HepG2 (cell line): ENCODE data around the gene EGFL8. TPM values are rescaled to one million over a fixed set of nuclear protein-coding genes. Genes with fewer than 3 reads are reported as not detected.

ENCODE experiments used
- ATAC-seq: fragments of 200-7000 bp; cut with Tn5 transposase; 3 replicates; pipeline ENCODE4 v1.9.1; 2020; ENCODE audit warnings: mild to moderate bottlenecking, moderate library complexity
- BruUV-seq: library from RNA; stranded (reverse); fragments of 400-500 nt; replicated peaks from 2 replicates; lab custom pipeline; 2021; lab: Mats Ljungman, UMichigan
- CTCF ChIA-PET: fragments of 300-600 bp; formaldehyde crosslinking; extraction: SDS; loops from one replicate; lab custom pipeline; 2021; ENCODE audit warnings: low total read pairs, inconsistent platforms, low intra/inter-chr PET ratio; lab: Yijun Ruan, JAX
- POLR2A ChIA-PET: fragments of 350-600 bp; sonication (Branson Sonifier 250); formaldehyde crosslinking; loops from one replicate; lab custom pipeline; 2020; ENCODE audit warnings: antibody characterized with exemption, inconsistent platforms; lab: Yijun Ruan, JAX
- DNase-seq: peaks from one replicate; pipeline ENCODE4 v3.0.0-alpha.2; 2015; ENCODE audit warnings: low spot score
- FAIRE-seq: peaks from 3 replicates; lab custom pipeline; 2011; peaks lifted over from hg19 to GRCh38; lab: Jason Lieb, UNC
- H2AFZ ChIP-seq: one replicate; pipeline ENCODE4 v1.6.1; 2011; ENCODE audit warnings: low read length, inconsistent platforms
- H3K27ac ChIP-seq: fragments of 300-600 bp; 3 replicates; pipeline ENCODE4 v1.8.0; 2011; ENCODE audit warnings: mixed run types, mild to moderate bottlenecking, mixed read lengths, low read length, inconsistent platforms; ENCODE audit not compliant: insufficient read depth; ENCODE audit errors: extremely low read length
- H3K27me3 ChIP-seq, 2 experiments: fragments of 200-600 bp in 1 of 2; 2 replicates in 1 of 2; 3 replicates in 1 of 2; pipeline versions ENCODE4 v1.6.0 to v1.8.0; 2011; ENCODE audit warnings: low read length in 2 of 2, mild to moderate bottlenecking in 2 of 2, moderate library complexity in 2 of 2, inconsistent platforms in 1 of 2; ENCODE audit not compliant: insufficient read depth in 2 of 2, control insufficient read depth in 1 of 2
- H3K36me3 ChIP-seq, 2 experiments: fragments of 200-600 bp in 1 of 2; replicated peaks in 1 of 2; 2 replicates in 1 of 2; 3 replicates in 1 of 2; pipeline versions ENCODE4 v1.5.1 to v1.8.0; 2011; ENCODE audit warnings: low read length in 2 of 2, inconsistent platforms in 1 of 2; ENCODE audit not compliant: insufficient read depth in 2 of 2, control insufficient read depth in 1 of 2
- H3K4me1 ChIP-seq: 2 replicates; pipeline ENCODE4 v1.5.1; 2012; ENCODE audit warnings: low read length, inconsistent platforms; ENCODE audit not compliant: insufficient read depth
- H3K4me2 ChIP-seq: 2 replicates; pipeline ENCODE4 v1.6.0; 2011; ENCODE audit warnings: low read depth, low read length, inconsistent platforms
- H3K4me3 ChIP-seq, 3 experiments: fragments of 200-600 bp in 1 of 3; sonication (generic), shearing (Covaris generic) in 1 of 3; replicated peaks in 1 of 3; 2 replicates each; pipeline ENCODE4 v1.5.1; 2011 to 2016; ENCODE audit warnings: low read length in 3 of 3, inconsistent platforms in 2 of 3, low read depth in 2 of 3, mild to moderate bottlenecking in 2 of 3, control low read depth in 1 of 3, mixed read lengths in 1 of 3; ENCODE audit not compliant: insufficient read depth in 1 of 3
- H3K79me2 ChIP-seq: one replicate; pipeline ENCODE4 v1.6.1; 2011; ENCODE audit warnings: low read length, inconsistent platforms; ENCODE audit not compliant: insufficient read depth
- H3K9ac ChIP-seq: 2 replicates; pipeline ENCODE4 v1.6.0; 2011; ENCODE audit warnings: mild to moderate bottlenecking, low read depth, low read length, inconsistent platforms; ENCODE audit not compliant: insufficient read depth
- H3K9me3 ChIP-seq: 2 replicates; pipeline ENCODE4 v1.5.1; 2012; ENCODE audit warnings: mild to moderate bottlenecking, low read length
- H4K20me1 ChIP-seq: 2 replicates; pipeline ENCODE4 v1.6.0; 2011; ENCODE audit warnings: inconsistent platforms, mild to moderate bottlenecking, low read length, moderate library complexity; ENCODE audit not compliant: insufficient read depth
- DR1 ChIP-seq: sonication (generic); formaldehyde crosslinking; IDR thresholded peaks from 2 replicates; pipeline ENCODE4 v1.8.0; 2021; ENCODE audit warnings: mild to moderate bottlenecking, missing genetic modification reagents, inconsistent platforms
- GATA4 ChIP-seq: sonication (generic); IDR thresholded peaks from 2 replicates; pipeline ENCODE4 v1.6.1; 2016; ENCODE audit warnings: antibody characterized with exemption, low read depth, borderline replicate concordance
- MXI1 ChIP-seq: IDR thresholded peaks from 3 replicates; pipeline ENCODE4 v1.6.1; 2012; ENCODE audit warnings: low read depth, low read length, inconsistent platforms, borderline replicate concordance
- POGK ChIP-seq: sonication (generic); formaldehyde crosslinking; conservative IDR thresholded peaks from 2 replicates; pipeline ENCODE4 v1.8.0; 2022; ENCODE audit warnings: mild to moderate bottlenecking, moderate library complexity, missing genetic modification reagents
- POLR2A ChIP-seq, 2 experiments: IDR thresholded peaks; 2 replicates each; pipeline ENCODE4 v1.6.1; 2011; ENCODE audit warnings: low read depth in 2 of 2, low read length in 2 of 2, mild to moderate bottlenecking in 1 of 2, moderate library complexity in 1 of 2; ENCODE audit not compliant: insufficient read depth in 1 of 2
- RBAK ChIP-seq: sonication (generic); formaldehyde crosslinking; IDR thresholded peaks from 2 replicates; pipeline ENCODE4 v1.5.1; 2020; ENCODE audit warnings: mild to moderate bottlenecking, missing genetic modification reagents
- REXO4 ChIP-seq: sonication (generic); formaldehyde crosslinking; IDR thresholded peaks from 2 replicates; pipeline ENCODE4 v1.8.0; 2022; ENCODE audit warnings: missing genetic modification reagents, mild to moderate bottlenecking, borderline replicate concordance
- STAG1 ChIP-seq: sonication (generic); formaldehyde crosslinking; IDR thresholded peaks from 2 replicates; pipeline ENCODE4 v1.4.0; 2020; ENCODE audit warnings: missing genetic modification reagents
- THAP9 ChIP-seq: sonication (generic); formaldehyde crosslinking; IDR thresholded peaks from 2 replicates; pipeline ENCODE4; 2020; ENCODE audit warnings: missing genetic modification reagents, mild to moderate bottlenecking, borderline replicate concordance
- ZNF33B ChIP-seq: sonication (generic); formaldehyde crosslinking; IDR thresholded peaks from 2 replicates; pipeline ENCODE4 v1.5.1; 2020; ENCODE audit warnings: mild to moderate bottlenecking, missing genetic modification reagents
- ZNF432 ChIP-seq: sonication (generic); formaldehyde crosslinking; IDR thresholded peaks from 2 replicates; pipeline ENCODE4 v1.5.0; 2020; ENCODE audit warnings: missing genetic modification reagents, mild to moderate bottlenecking, borderline replicate concordance
- ZNF549 ChIP-seq: sonication (generic); formaldehyde crosslinking; IDR thresholded peaks from 2 replicates; pipeline ENCODE4 v1.5.0; 2020; ENCODE audit warnings: missing genetic modification reagents
- ZNF704 ChIP-seq: sonication (generic); formaldehyde crosslinking; IDR thresholded peaks from 2 replicates; pipeline ENCODE4 v1.8.1; 2023; ENCODE audit warnings: mild to moderate bottlenecking, inconsistent platforms, moderate library complexity, missing genetic modification reagents, borderline replicate concordance
- ZNF777 ChIP-seq: sonication (generic); formaldehyde crosslinking; IDR thresholded peaks from 2 replicates; pipeline ENCODE4 v1.4.0; 2020; ENCODE audit warnings: missing genetic modification reagents
- ZNF850 ChIP-seq: sonication (generic); formaldehyde crosslinking; conservative IDR thresholded peaks from 2 replicates; pipeline ENCODE4 v1.9.0; 2021; ENCODE audit warnings: mild to moderate bottlenecking, missing genetic modification reagents
- ZXDC ChIP-seq: sonication (generic); formaldehyde crosslinking; IDR thresholded peaks from 2 replicates; pipeline ENCODE4 v1.5.0; 2020; ENCODE audit warnings: mild to moderate bottlenecking, missing genetic modification reagents
- WGBS: methylation state at CpG from one replicate; pipeline ENCODE4 v1.1.6; 2017; ENCODE audit warnings: low lambda C conversion rate; 5-methylcytosine and 5-hydroxymethylcytosine counted together
- in situ Hi-C: cut with HindIII; loops from 2 replicates; pipeline ENCODE4 v1.10.0; 2017; ENCODE audit warnings: low pct_unique_long_range_greater_than_20kb; ENCODE audit not compliant: extremely low pct_ligation_motif_present
- intact Hi-C: fragments of 100-400 bp; cut with micrococcal nuclease; formaldehyde crosslinking; loops from one replicate; pipeline ENCODE4 v1.10.0; 2022; ENCODE audit not compliant: unreplicated experiment
- polyA plus RNA-seq, 8 experiments: library from polyadenylated mRNA; depleted of rRNA in 3 of 8; stranded (reverse) in 7 of 8; unstranded in 1 of 8; fragments of >200 nt; fragmentation: Illumina TruSeq in 4 of 8; extraction: Trizol in 4 of 8; gene quantifications; 2 replicates each; pipeline versions ENCODE4 v1.2.1 to v1.2.3, GENCODE V29; 2011 to 2016; ENCODE audit warnings: low read depth in 4 of 8, missing spikeins in 1 of 8, mixed read lengths in 1 of 8; ENCODE audit not compliant: insufficient read depth in 1 of 8
- total RNA-seq, 5 experiments: library from RNA; depleted of rRNA; stranded (reverse); fragments of >200 nt; fragmentation: Illumina TruSeq; extraction: Trizol; gene quantifications; 2 replicates each; pipeline ENCODE4 v1.2.3, GENCODE V29; 2016; ENCODE audit warnings: low read depth in 1 of 5

The EGFL8 gene
- total and polyA plus RNA-seq, 2 of the 13 experiments (the other 11 are each of a cell fraction or from before 2014, with no cell fraction given), result 10.0 to 11.5 TPM

GRCh38 chr6:32181915-32182529, 17.6 kb downstream of the EGFL8 start:
- in situ Hi-C loops, result no loop called here
- no peak for FAIRE-seq
- 0 out of 2 replicates have a peak, but pooled peaks have one; percentile 6 for TF ChIP-seq STAG1 (CRISPR knock-in tag)
- TF ChIP-seq POGK (CRISPR knock-in tag), result no peak
- TF ChIP-seq DR1, result no peak
- TF ChIP-seq ZXDC (CRISPR knock-in tag), result no peak
- peak in 1 of 2 experiments; percentile 36; a peak in 2 of 4 replicates for TF ChIP-seq POLR2A (IDR thresholded peaks at IDR 0.05; ENCODE audit: insufficient read depth in 1 of 2, low read depth in 2 of 2, low read length in 2 of 2)
- TF ChIP-seq ZNF704 (CRISPR knock-in tag), result no peak
- TF ChIP-seq GATA4, result no peak
- no peak for TF ChIP-seq ZNF777
- TF ChIP-seq REXO4 (CRISPR knock-in tag), result no peak
- no peak for TF ChIP-seq ZNF33B
- no peak for TF ChIP-seq RBAK
- no peak for TF ChIP-seq ZNF549 (CRISPR knock-in tag)
- TF ChIP-seq ZNF432 (CRISPR knock-in tag), result no peak
- TF ChIP-seq ZNF850, result no peak
- no peak for TF ChIP-seq THAP9
- TF ChIP-seq MXI1, result no peak

More at GRCh38 chr6:32181915-32182529, 17.6 kb downstream of the EGFL8 start:
- POLR2A ChIA-PET, result interaction anchor here (0.8 to 2.4 kb wide), 5 partner anchors 9 to 64 kb away, joined by 4 to 18 read pairs (median 4); partner anchors contain the start of genes ATF6B, GPSM3 and PBX2
- H3K4me1 ChIP-seq, result peaks cover 20% of the 10 kb centered on the region
- peaks cover 20% of the 10 kb centered on the region for H3K79me2 ChIP-seq
- H2AFZ ChIP-seq, result no peak overlapping the region
- CTCF ChIA-PET, result no interaction called here
- H3K9ac ChIP-seq, result no peak overlapping the region
- no peaks in the 10 kb centered on the region for H4K20me1 ChIP-seq
- peaks cover 22 to 41% of the 10 kb centered on the region in 2 experiments for H3K36me3 ChIP-seq
- 98% methylated on average over 10 of the region's 10 CpGs for WGBS
- no peak overlapping the region for H3K4me2 ChIP-seq
- no TSS peak for BruUV-seq
- DNase-seq (no peak), ATAC-seq (no peak)
- no peaks in the 10 kb centered on the region for H3K9me3 ChIP-seq
- no peaks in the 10 kb centered on the region for H3K27me3 ChIP-seq
- H3K4me3 ChIP-seq, result no peak overlapping the region
- H3K27ac ChIP-seq, result no peak overlapping the region
- intact Hi-C loops, result no loop called here
